CD4-positive, alpha-beta memory T cell (primary cell): Measurements from ENCODE around the gene RGPD5. TPM values are rescaled to one million over a fixed set of nuclear protein-coding genes. Genes with fewer than 3 reads are reported as not detected.
A peak's percentile ranks its signal among the peaks of the same experiment; 100 is the strongest.
"Not testable (repeated sequence)": the region's sequence is repeated elsewhere in the genome, so short reads cannot be mapped to it uniquely, and the experiment has no call there.

Source experiments
- CTCF ChIA-PET: fragments of 350-600 bp; sonication (Branson Sonifier 250); formaldehyde crosslinking; loops from one replicate; lab custom pipeline; 2021; ENCODE audit warnings: inconsistent platforms; ENCODE audit not compliant: partially characterized antibody; lab: Charles Lee
- POLR2A ChIA-PET: fragments of 350-600 bp; sonication (Branson Sonifier 250); formaldehyde crosslinking; loops from one replicate; lab custom pipeline; 2021; ENCODE audit not compliant: partially characterized antibody; lab: Charles Lee
- DNase-seq, 5 donors: peaks; one replicate each; pipeline versions ENCODE4 v3.0.0 to v3.0.0-alpha.2; 2020 to 2022; ENCODE audit warnings: mixed read lengths in 1 of 5
- H3K27ac ChIP-seq: one replicate; pipeline ENCODE4 v1.7.0; 2013; ENCODE audit warnings: low read depth, low read length
- H3K27me3 ChIP-seq: 2 replicates; pipeline ENCODE4 v1.7.0; 2013; ENCODE audit warnings: mild to moderate bottlenecking, low read length, moderate library complexity; ENCODE audit not compliant: insufficient read depth
- H3K36me3 ChIP-seq: 2 replicates; pipeline ENCODE4 v1.7.0; 2013; ENCODE audit warnings: mild to moderate bottlenecking, low read length, moderate library complexity; ENCODE audit not compliant: insufficient read depth
- H3K4me1 ChIP-seq: 2 replicates; pipeline ENCODE4 v1.7.0; 2013; ENCODE audit warnings: mild to moderate bottlenecking, low read length, moderate library complexity; ENCODE audit not compliant: insufficient read depth
- H3K4me3 ChIP-seq, 2 donors: one replicate each; pipeline ENCODE4 v1.7.0; 2013; ENCODE audit warnings: low read length in 2 of 2, mild to moderate bottlenecking in 1 of 2
- H3K9me3 ChIP-seq, 2 donors: one replicate each; pipeline ENCODE4 v1.7.0; 2013; ENCODE audit warnings: low read length in 2 of 2, control low read depth in 1 of 2; ENCODE audit not compliant: control insufficient read depth in 1 of 2
- H3K27ac Mint-ChIP-seq, 7 donors: one replicate each; pipeline ENCODE4 v1.8.0; 2020 to 2021; ENCODE audit warnings: mixed read lengths in 7 of 7, mild to moderate bottlenecking in 6 of 7, inconsistent platforms in 3 of 7, moderate library complexity in 3 of 7
- H3K27me3 Mint-ChIP-seq, 2 donors: one replicate each; pipeline ENCODE4 v1.8.0; 2020 to 2021; ENCODE audit warnings: mixed read lengths in 2 of 2
- H3K36me3 Mint-ChIP-seq, 2 donors: one replicate each; pipeline ENCODE4 v1.8.0; 2020 to 2021; ENCODE audit warnings: mixed read lengths in 2 of 2, inconsistent platforms in 1 of 2, mild to moderate bottlenecking in 1 of 2
- H3K4me1 Mint-ChIP-seq, 4 donors: one replicate each; pipeline ENCODE4 v1.8.0; 2020 to 2021; ENCODE audit warnings: mixed read lengths in 4 of 4, mild to moderate bottlenecking in 1 of 4
- H3K4me3 Mint-ChIP-seq, 8 donors: one replicate each; pipeline ENCODE4 v1.8.0; 2020 to 2021; ENCODE audit warnings: mixed read lengths in 8 of 8, mild to moderate bottlenecking in 7 of 8, moderate library complexity in 6 of 8, inconsistent platforms in 3 of 8
- H3K9me3 Mint-ChIP-seq, 8 donors: one replicate each; pipeline ENCODE4 v1.8.0; 2020 to 2021; ENCODE audit warnings: mixed read lengths in 8 of 8, mild to moderate bottlenecking in 5 of 8, inconsistent platforms in 3 of 8, moderate library complexity in 1 of 8
- intact Hi-C: fragments of 100-400 bp; cut with micrococcal nuclease; formaldehyde crosslinking; loops from one replicate; pipeline ENCODE4 v1.15.1; 2023
- polyA plus RNA-seq, 2 donors: library from polyadenylated mRNA; unstranded; fragments of 300-500 nt; fragmentation: Illumina TruSeq; gene quantifications; one replicate each; pipeline ENCODE4 v1.2.3, GENCODE V29; 2021
- total RNA-seq, 2 experiments: library from RNA; stranded (reverse); gene quantifications; one replicate each; pipeline ENCODE4 v1.2.3, GENCODE V29; 2021

RGPD5 gene
- total RNA-seq (10 to 100 TPM; 71.8 to 72.5 TPM), polyA plus RNA-seq (1 to 10 TPM; 2.2 to 3.7 TPM)

DNA sequence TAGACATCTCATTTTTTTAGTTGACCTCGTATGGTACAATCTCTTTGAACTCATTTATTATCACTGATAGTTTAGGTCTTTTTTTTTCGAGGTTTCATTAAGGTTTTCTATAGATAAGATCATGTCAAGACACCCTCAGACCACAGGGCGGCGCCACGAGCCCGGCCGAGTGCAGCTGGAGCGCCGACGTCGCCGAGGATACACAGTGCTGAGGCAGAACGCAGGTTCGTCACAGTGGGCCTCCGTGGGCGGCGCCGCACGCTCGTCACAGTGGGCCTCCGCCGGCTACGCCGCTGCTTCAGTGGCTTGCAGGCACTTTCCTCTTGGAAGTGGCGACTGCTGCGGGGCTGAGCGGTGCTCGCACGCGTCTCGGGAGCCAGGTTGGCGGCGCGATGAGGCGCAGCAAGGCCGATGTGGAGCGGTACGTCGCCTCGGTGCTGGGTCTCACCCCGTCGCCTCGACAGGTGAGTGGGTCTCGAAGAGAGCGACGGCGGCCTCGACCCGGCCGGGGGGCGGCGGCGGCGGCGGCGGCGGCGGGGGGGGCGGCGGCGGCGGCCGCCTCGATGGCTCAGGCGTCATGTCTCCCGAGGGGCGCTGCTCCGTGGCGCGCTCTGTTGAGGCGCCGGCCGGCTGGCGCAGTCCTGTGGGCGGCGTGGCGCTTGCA, at the start of gene RGPD5:
TSS of gene RGPD5 (plus strand) at position 232 of the 664 bp plus-strand sequence. CDS start at position 393, 161 bp downstream.
- H3K9me3 Mint-ChIP-seq, H3K4me1 ChIP-seq, H3K27me3 Mint-ChIP-seq, H3K9me3 ChIP-seq, H3K4me1 Mint-ChIP-seq, intact Hi-C loops, DNase-seq, POLR2A ChIA-PET, H3K36me3 ChIP-seq, H3K27ac ChIP-seq, H3K36me3 Mint-ChIP-seq, H3K4me3 Mint-ChIP-seq, H3K4me3 ChIP-seq, H3K27me3 ChIP-seq, CTCF ChIA-PET, H3K27ac Mint-ChIP-seq: not testable (repeated sequence)

DNA sequence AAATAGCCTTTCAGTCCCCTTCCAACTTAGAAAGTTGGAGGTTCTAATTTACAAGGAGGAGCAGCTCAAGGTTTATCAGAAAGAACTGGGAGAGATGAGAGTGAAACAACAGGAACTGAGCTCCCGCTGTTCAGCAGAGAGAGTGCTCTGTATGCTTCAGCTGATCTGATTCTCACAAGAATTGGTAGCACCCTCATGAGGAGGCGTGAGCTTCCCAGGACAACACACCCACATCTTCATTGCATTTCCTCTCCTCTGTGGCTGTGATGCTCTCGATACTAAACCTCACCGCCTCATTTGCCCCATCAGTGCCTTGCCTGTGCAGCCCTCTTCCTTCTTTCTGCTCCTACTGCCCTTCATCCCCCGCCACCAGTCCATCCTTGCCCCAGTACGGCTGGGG, 42.5 kb upstream of the RGPD5 start:
- H3K4me3 ChIP-seq, H3K9me3 ChIP-seq, H3K9me3 Mint-ChIP-seq, POLR2A ChIA-PET, H3K36me3 ChIP-seq, H3K36me3 Mint-ChIP-seq, H3K27ac ChIP-seq, H3K4me1 Mint-ChIP-seq, H3K27me3 ChIP-seq, DNase-seq, H3K4me1 ChIP-seq, CTCF ChIA-PET, intact Hi-C loops, H3K27ac Mint-ChIP-seq, H3K4me3 Mint-ChIP-seq, H3K27me3 Mint-ChIP-seq: not testable (repeated sequence)

DNA sequence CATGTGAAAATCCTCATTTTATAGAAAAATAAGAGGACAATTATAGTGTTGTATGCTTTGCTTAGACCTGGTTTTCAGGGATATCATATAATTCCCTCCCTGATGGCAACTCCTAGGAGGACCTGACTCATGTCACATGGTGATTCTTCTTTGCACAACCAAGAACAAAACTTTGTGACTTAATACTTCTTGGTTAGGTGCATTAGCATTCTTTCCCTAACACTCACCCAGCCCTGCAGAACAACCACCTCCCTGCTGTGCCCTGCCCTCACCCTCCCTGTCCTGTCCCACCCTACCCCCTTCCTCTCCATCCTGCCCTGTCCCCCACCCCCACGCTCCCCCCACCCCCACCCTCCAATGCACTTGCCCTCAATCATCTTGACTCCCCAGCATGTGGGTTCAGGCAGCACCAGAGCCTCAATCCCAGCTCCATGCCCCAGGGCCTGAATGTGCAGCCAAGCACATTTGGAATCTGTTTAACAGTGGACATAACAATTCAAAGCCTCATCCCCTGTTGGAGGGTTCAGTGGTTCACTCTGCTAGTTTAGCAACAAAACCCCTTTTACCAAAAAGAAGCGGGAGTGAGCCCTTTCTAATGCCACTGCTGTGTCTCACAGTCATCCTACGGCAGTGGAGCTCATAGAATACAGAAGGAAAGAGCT, 36.8 kb upstream of the RGPD5 start:
- H3K4me3 ChIP-seq, H3K27ac Mint-ChIP-seq, DNase-seq, H3K9me3 Mint-ChIP-seq, H3K4me3 Mint-ChIP-seq, H3K4me1 Mint-ChIP-seq, H3K27ac ChIP-seq, H3K9me3 ChIP-seq, POLR2A ChIA-PET, H3K27me3 Mint-ChIP-seq, H3K27me3 ChIP-seq, H3K36me3 ChIP-seq, H3K4me1 ChIP-seq, intact Hi-C loops, H3K36me3 Mint-ChIP-seq, CTCF ChIA-PET: not testable (repeated sequence)

DNA sequence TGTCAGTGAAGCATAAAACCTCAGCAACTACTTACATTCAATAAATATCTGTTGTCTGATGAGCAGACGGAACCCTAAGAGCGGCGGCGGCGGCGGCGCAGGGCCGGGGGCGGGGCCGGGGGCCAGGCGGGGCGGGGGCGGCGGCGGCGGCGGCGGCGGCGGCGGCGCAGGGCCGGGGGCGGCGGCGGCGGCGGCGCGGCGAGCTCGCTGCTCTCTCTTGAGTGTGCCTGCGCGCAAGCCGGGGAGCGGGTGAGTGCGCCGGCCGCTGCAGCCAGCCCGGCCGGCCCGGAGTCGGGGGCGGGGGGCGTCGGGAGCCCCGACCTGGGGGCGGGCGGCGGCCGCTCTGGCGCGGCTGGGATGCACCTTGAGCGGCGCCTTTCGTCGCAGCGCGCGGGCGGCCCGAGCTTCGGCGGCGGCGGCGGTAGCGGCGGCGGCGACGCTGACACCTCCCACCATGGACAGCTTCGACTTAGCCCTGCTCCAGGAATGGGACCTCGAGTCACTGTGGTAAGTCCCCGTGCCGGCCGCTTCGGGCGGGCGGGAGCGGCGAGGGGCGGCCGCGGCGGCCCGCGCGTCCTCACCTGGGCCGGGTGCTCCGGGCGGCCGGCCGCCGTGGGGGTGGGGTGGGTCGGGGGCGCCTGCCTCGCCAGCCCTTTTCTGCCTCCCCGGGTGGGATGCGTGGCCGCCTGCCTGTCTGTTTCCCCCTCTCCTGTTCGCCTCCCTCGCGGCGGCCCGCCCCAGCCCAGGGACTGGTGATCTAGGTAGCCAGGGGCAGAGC, 33.7 kb upstream of the RGPD5 start:
- H3K4me1 Mint-ChIP-seq, DNase-seq, CTCF ChIA-PET, intact Hi-C loops, POLR2A ChIA-PET, H3K9me3 Mint-ChIP-seq, H3K36me3 Mint-ChIP-seq, H3K4me3 ChIP-seq, H3K9me3 ChIP-seq, H3K27ac Mint-ChIP-seq, H3K4me1 ChIP-seq, H3K27me3 Mint-ChIP-seq, H3K36me3 ChIP-seq, H3K27ac ChIP-seq, H3K27me3 ChIP-seq: not testable (repeated sequence)
- H3K4me3 Mint-ChIP-seq, result peak overlapping the region in 1 of 8 donors; percentile 66

DNA sequence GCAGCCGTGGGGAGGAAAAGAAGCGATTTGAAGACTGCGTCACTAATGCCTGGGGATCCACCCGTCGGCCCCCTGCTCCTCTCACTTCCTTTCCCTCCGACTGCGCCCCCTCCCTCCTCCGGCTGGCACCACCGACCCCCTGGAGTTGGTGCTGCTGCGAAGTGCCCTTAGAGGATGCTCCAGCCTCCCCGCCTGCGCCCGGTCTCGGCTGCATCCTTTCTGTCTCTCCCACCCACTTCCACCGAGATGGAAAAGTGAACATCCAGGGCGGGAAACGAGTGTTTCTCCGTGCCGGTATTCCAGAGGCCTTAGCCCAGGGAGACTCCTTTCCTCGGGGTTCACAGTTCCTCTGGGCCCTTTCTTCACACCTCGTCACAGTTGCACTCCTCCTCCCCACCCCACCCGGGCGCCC, 33.1 kb upstream of the RGPD5 start:
- H3K4me1 ChIP-seq, H3K27me3 Mint-ChIP-seq, H3K36me3 Mint-ChIP-seq, H3K27ac ChIP-seq, H3K36me3 ChIP-seq, H3K9me3 ChIP-seq, CTCF ChIA-PET, H3K4me3 ChIP-seq, DNase-seq, H3K27me3 ChIP-seq, H3K9me3 Mint-ChIP-seq, POLR2A ChIA-PET, H3K27ac Mint-ChIP-seq, H3K4me1 Mint-ChIP-seq, intact Hi-C loops: not testable (repeated sequence)
- peak overlapping the region in 1 of 8 donors; percentile 29 for H3K4me3 Mint-ChIP-seq

DNA sequence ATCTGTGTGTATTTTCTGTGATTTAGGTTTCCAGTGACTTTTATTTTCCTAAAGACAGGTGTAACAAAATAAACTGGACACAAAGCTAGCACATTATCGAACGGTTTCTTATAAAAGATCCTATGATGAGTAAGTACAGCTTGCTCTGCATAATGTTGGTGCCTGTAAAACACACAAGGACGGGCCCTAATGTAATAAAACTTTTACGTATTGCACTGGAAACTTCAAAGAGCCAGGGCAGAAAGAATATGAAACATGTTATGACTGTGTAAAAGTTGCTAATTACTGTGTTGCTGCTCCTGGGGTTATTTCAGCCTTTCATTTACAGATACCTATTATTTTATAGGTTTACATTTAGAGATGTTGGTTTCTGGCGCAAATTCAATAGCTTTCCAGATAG, 32.1 kb upstream of the RGPD5 start:
- H3K27ac Mint-ChIP-seq, H3K4me3 ChIP-seq, H3K9me3 Mint-ChIP-seq, H3K36me3 ChIP-seq, H3K4me1 ChIP-seq, CTCF ChIA-PET, H3K4me1 Mint-ChIP-seq, DNase-seq, intact Hi-C loops, H3K27me3 ChIP-seq, H3K4me3 Mint-ChIP-seq, H3K36me3 Mint-ChIP-seq, H3K9me3 ChIP-seq, POLR2A ChIA-PET, H3K27me3 Mint-ChIP-seq, H3K27ac ChIP-seq: not testable (repeated sequence)

DNA sequence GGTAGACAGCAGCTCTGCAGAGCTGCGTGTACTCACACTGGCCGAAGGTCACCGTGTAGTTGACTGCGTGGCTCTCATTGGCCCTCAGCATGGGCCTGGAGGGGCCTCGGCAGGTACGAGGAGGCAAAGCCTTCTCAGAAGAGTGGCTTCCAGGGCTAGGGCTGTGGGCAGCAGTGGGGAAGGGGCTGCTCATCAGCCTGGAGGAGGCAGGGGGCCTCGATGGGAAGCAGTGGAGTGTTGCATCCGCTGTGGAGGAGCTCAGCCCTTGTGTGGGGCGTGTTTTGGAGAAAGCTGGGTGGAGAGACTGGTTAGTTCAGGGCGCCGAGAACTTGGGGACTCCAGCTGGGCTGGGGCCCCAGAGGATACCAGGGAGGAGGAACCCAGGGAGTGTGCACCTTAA, 28.0 kb upstream of the RGPD5 start:
- not testable (repeated sequence) for H3K36me3 ChIP-seq, H3K27me3 Mint-ChIP-seq

More for the DNA sequence above, 28.0 kb upstream of the RGPD5 start:
- H3K9me3 ChIP-seq, H3K27ac ChIP-seq, H3K36me3 Mint-ChIP-seq, H3K9me3 Mint-ChIP-seq, DNase-seq, intact Hi-C loops, H3K27me3 ChIP-seq, H3K4me3 ChIP-seq, POLR2A ChIA-PET, H3K27ac Mint-ChIP-seq, H3K4me1 Mint-ChIP-seq, CTCF ChIA-PET, H3K4me1 ChIP-seq, H3K4me3 Mint-ChIP-seq: not testable (repeated sequence)
